MM.1S (cell line): ENCODE measurements around the gene OBSCN.

ENCODE experiments used
- DNase-seq: peaks from one replicate; pipeline ENCODE4 v3.0.0-alpha.2; 2015
- H2AFZ ChIP-seq: fragments of 300-600 bp; sonication (generic); 2 replicates; pipeline ENCODE4 v1.6.0; 2016; ENCODE audit warnings: antibody characterized with exemption, low read length
- H3F3A ChIP-seq: fragments of 300-600 bp; sonication (generic); 2 replicates; pipeline ENCODE4 v1.6.1; 2016; ENCODE audit warnings: mild to moderate bottlenecking, antibody characterized with exemption, low read length, moderate library complexity, mixed read lengths; ENCODE audit not compliant: insufficient read depth
- H3K27ac ChIP-seq: fragments of 300-600 bp; sonication (generic); 2 replicates; pipeline ENCODE4 v1.5.1; 2016; ENCODE audit warnings: mild to moderate bottlenecking, low read length
- H3K27me3 ChIP-seq: fragments of 300-600 bp; sonication (generic); replicated peaks from 2 replicates; pipeline ENCODE4 v1.6.0; 2016; ENCODE audit warnings: low read length; ENCODE audit not compliant: insufficient read depth
- H3K36me3 ChIP-seq: fragments of 300-600 bp; sonication (generic); replicated peaks from 2 replicates; pipeline ENCODE4 v1.6.1; 2016; ENCODE audit warnings: mild to moderate bottlenecking, low read length, mixed read lengths; ENCODE audit not compliant: insufficient read depth
- H3K4me1 ChIP-seq: fragments of 300-600 bp; sonication (generic); 2 replicates; pipeline ENCODE4 v1.6.1; 2016; ENCODE audit warnings: low read length, mixed read lengths
- H3K4me2 ChIP-seq: fragments of 300-600 bp; sonication (generic); 2 replicates; pipeline ENCODE4 v1.6.0; 2016; ENCODE audit warnings: low read depth, low read length
- H3K4me3 ChIP-seq: fragments of 300-600 bp; sonication (generic); 2 replicates; pipeline ENCODE4 v1.5.1; 2016; ENCODE audit warnings: low read length, mixed read lengths
- H3K79me2 ChIP-seq: fragments of 300-600 bp; sonication (generic); 2 replicates; pipeline ENCODE4 v1.6.1; 2016; ENCODE audit warnings: mixed run types, low read length, mixed read lengths
- H3K9ac ChIP-seq: fragments of 300-600 bp; sonication (generic); 2 replicates; pipeline ENCODE4 v1.6.1; 2016; ENCODE audit warnings: low read length, mixed read lengths
- H3K9me2 ChIP-seq: fragments of 300-600 bp; sonication (generic); replicated peaks from 2 replicates; pipeline ENCODE4 v1.6.1; 2016; ENCODE audit warnings: mild to moderate bottlenecking, low read length, mixed read lengths; ENCODE audit not compliant: insufficient read depth
- H3K9me3 ChIP-seq: fragments of 300-600 bp; sonication (generic); replicated peaks from 2 replicates; pipeline ENCODE4 v1.6.1; 2016; ENCODE audit warnings: mild to moderate bottlenecking, low read length, mixed read lengths; ENCODE audit not compliant: insufficient read depth
- H4K20me1 ChIP-seq: fragments of 300-600 bp; sonication (generic); 2 replicates; pipeline ENCODE4 v1.6.1; 2016; ENCODE audit warnings: mild to moderate bottlenecking, low read length, moderate library complexity, mixed read lengths; ENCODE audit not compliant: insufficient read depth
- EZH2 ChIP-seq: fragments of 300-600 bp; sonication (generic); optimal IDR thresholded peaks from 2 replicates; pipeline ENCODE3; 2017; ENCODE audit warnings: low read depth, mild to moderate bottlenecking, antibody characterized with exemption, low read length, mixed read lengths
- EZH2phosphoT487 ChIP-seq: fragments of 300-600 bp; sonication (generic); IDR thresholded peaks from 2 replicates; pipeline ENCODE4 v1.6.1; 2018; ENCODE audit warnings: antibody characterized with exemption, low read length
- TF ChIP-seq, protein P1 (sequence below): fragments of 300-600 bp; sonication (generic); IDR thresholded peaks from 2 replicates; pipeline ENCODE4 v1.5.1; 2016; ENCODE audit warnings: antibody characterized with exemption, low read length, mixed read lengths

Gene OBSCN

DNA sequence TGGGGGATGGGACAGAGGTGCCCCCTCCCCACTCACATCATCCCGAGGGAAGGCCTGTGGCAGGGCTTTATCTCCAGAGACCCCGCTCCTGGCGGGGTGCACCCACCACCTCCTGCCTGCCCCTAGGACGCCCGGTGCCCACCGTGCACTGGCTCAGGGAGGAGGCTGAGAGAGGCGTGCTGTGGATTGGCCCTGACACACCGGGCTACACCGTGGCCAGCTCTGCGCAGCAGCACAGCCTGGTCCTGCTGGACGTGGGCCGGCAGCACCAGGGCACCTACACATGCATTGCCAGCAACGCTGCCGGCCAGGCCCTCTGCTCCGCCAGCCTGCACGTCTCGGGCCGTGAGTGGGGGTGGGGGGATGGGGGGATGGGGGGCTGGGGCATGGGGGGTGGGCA lies 127.1 kb downstream of the OBSCN start:
- Histone ChIP-seq H3K27ac (no peak overlapping the region), H3K4me2 (no peak overlapping the region), H3K79me2 (no peaks in the 10 kb centered on the region), H4K20me1 (no peaks in the 10 kb centered on the region), H3F3A (no peaks in the 10 kb centered on the region), H3K9me2 (no peaks in the 10 kb centered on the region), H2AFZ (no peak overlapping the region), H3K9ac (no peak overlapping the region), H3K4me3 (no peak overlapping the region), H3K4me1 (no peaks in the 10 kb centered on the region), H3K27me3 (no peaks in the 10 kb centered on the region), H3K36me3 (no peaks in the 10 kb centered on the region), H3K9me3 (no peaks in the 10 kb centered on the region)
- TF ChIP-seq, protein P1, sequence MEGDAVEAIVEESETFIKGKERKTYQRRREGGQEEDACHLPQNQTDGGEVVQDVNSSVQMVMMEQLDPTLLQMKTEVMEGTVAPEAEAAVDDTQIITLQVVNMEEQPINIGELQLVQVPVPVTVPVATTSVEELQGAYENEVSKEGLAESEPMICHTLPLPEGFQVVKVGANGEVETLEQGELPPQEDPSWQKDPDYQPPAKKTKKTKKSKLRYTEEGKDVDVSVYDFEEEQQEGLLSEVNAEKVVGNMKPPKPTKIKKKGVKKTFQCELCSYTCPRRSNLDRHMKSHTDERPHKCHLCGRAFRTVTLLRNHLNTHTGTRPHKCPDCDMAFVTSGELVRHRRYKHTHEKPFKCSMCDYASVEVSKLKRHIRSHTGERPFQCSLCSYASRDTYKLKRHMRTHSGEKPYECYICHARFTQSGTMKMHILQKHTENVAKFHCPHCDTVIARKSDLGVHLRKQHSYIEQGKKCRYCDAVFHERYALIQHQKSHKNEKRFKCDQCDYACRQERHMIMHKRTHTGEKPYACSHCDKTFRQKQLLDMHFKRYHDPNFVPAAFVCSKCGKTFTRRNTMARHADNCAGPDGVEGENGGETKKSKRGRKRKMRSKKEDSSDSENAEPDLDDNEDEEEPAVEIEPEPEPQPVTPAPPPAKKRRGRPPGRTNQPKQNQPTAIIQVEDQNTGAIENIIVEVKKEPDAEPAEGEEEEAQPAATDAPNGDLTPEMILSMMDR = no peak
- TF ChIP-seq EZH2phosphoT487 (no peak), EZH2 (no peak)
- DNase-seq = no peak

DNA sequence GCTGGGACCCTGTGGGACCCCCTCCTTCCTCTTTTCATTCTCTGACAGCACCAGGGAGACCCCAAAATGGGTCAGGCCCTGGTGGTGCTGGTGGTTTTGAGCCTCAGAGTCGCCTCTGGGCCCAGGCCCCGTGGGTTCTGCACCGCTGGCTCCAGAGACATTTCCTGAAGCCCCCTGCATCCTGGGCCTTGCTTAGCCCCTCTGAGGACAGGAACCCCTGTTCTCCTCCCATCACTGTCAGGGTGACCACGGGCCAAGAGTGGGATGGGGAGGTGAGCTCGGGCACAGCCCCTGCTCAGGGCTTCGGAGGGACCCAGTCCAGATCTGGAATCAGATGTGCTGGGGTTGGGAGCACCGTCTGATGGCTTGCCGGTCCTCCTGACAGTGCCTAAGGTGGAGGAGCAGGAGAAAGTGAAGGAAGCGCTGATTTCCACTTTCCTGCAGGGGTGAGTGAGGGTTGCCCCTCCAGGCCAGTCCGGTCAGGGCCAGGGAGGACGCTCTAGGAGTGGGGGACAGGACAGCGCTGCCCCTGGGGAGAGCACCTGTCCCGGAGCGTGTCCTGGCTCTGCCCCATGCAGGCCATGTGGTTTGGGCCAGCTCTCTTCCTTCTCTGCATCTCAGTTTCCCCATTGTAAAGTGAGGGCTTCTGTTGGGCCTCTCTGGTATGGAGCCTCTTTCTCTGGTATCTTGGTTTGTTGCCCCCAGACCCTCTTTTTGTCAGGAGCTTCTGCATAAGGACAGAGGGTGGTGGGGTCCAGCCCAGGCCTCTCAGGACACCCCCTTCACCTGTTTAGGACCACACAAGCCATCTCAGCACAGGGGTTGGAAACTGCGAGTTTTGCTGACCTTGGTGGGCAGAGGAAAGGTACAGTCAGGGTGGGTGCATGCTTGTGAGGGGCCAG lies 127.8 kb downstream of the OBSCN start:
- TF ChIP-seq EZH2 = no peak
- TF ChIP-seq EZH2phosphoT487 = no peak
- TF ChIP-seq, protein P1 = no peak
- Histone ChIP-seq H4K20me1 (no peaks in the 10 kb centered on the region), H3K9ac (no peak overlapping the region), H3K9me3 (no peaks in the 10 kb centered on the region), H3K4me3 (no peak overlapping the region), H3K9me2 (no peaks in the 10 kb centered on the region), H3K79me2 (no peaks in the 10 kb centered on the region), H2AFZ (no peak overlapping the region), H3K36me3 (no peaks in the 10 kb centered on the region), H3K4me1 (no peaks in the 10 kb centered on the region), H3K4me2 (no peak overlapping the region), H3K27me3 (no peaks in the 10 kb centered on the region), H3K27ac (no peak overlapping the region), H3F3A (no peaks in the 10 kb centered on the region)
- DNase-seq = no peak

DNA sequence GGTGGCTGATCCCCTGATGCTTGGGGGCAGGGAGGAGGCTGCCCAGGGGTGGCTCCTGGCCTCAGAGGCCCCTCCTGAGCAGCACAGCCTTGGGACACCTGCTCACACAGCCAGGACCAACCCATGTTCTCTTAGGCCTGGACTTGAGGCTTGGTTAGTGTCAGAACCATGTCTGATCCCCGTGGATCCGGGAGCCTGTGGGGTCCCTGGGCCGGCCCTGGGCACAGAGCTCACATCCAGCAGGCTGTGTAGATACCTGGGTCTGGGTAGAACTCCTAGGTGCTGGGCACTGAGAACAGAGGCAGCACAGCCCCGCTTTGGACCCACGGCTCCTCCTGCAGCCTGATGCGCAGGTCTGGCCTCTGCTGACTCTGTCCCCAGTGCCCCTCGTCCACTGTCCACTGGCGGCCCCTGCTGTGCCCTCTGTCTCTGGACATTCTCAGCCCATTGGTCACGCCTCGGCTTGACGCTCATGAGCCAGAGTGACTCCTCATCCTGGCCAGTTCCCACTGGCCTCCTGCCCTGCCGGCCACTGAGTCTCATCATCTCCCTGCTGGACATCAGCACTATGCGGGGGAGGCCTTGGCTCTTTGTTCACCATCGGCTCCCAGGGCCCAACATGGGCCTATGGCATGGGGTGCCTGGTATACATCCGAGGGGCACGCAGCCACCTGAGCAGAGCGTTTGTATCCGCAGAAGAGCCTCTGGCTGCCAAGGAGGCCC lies 128.6 kb downstream of the OBSCN start:
- Histone ChIP-seq H3K36me3 (no peaks in the 10 kb centered on the region), H3K27me3 (no peaks in the 10 kb centered on the region), H3K4me2 (no peak overlapping the region), H3K27ac (no peak overlapping the region), H3F3A (no peaks in the 10 kb centered on the region), H3K9ac (no peak overlapping the region), H2AFZ (no peak overlapping the region), H3K4me3 (no peak overlapping the region), H3K9me2 (no peaks in the 10 kb centered on the region), H3K79me2 (no peaks in the 10 kb centered on the region), H3K4me1 (no peaks in the 10 kb centered on the region), H3K9me3 (no peaks in the 10 kb centered on the region), H4K20me1 (no peaks in the 10 kb centered on the region)
- no peak for TF ChIP-seq EZH2phosphoT487
- DNase-seq = no peak
